Activated B cell treated with CpG ODN at 0.5 μM for 24 hours (primary cell): ENCODE results near the gene FGF12. TPM values are rescaled to one million over a fixed set of nuclear protein-coding genes. Genes with fewer than 3 reads are reported as not detected.

ENCODE experiments used
- ATAC-seq: fragments of 200-7000 bp; cut with Tn5 transposase; one replicate; pipeline ENCODE4 v1.10.0; 2021; ENCODE audit warnings: low read depth, mild to moderate bottlenecking, moderate library complexity
- CTCF ChIA-PET: fragments of 350-600 bp; sonication (Branson Sonifier 250); formaldehyde crosslinking; loops from one replicate; lab custom pipeline; 2021; ENCODE audit warnings: antibody characterized with exemption; lab: Charles Lee
- POLR2A ChIA-PET: fragments of 350-600 bp; sonication (Branson Sonifier 250); formaldehyde crosslinking; loops from one replicate; lab custom pipeline; 2021; ENCODE audit warnings: antibody characterized with exemption; lab: Charles Lee
- DNase-seq: peaks from one replicate; pipeline ENCODE4 v3.0.0; 2022
- H3K27ac Mint-ChIP-seq: one replicate; pipeline ENCODE4 v1.8.0; 2020; ENCODE audit warnings: mixed read lengths
- H3K27me3 Mint-ChIP-seq: one replicate; pipeline ENCODE4 v1.8.0; 2021; ENCODE audit warnings: mixed read lengths
- H3K36me3 Mint-ChIP-seq: one replicate; pipeline ENCODE4 v1.8.0; 2021; ENCODE audit warnings: low read depth, mixed read lengths
- H3K4me1 Mint-ChIP-seq: one replicate; pipeline ENCODE4 v1.8.0; 2021; ENCODE audit warnings: mixed read lengths
- H3K4me3 Mint-ChIP-seq: one replicate; pipeline ENCODE4 v1.8.0; 2020; ENCODE audit warnings: mild to moderate bottlenecking, mixed read lengths
- H3K9me3 Mint-ChIP-seq: one replicate; pipeline ENCODE4 v1.8.0; 2020; ENCODE audit warnings: mixed read lengths
- CTCF ChIP-seq: fragments of 200-600 bp; IDR thresholded peaks from one replicate; pipeline ENCODE4 v1.8.0; 2022; ENCODE audit warnings: antibody characterized with exemption, mild to moderate bottlenecking
- intact Hi-C: fragments of 100-400 bp; cut with micrococcal nuclease; formaldehyde crosslinking; loops from one replicate; pipeline ENCODE4 v1.15.1; 2024
- total RNA-seq: library from RNA; stranded (reverse); gene quantifications from 2 replicates; pipeline ENCODE4 v1.2.3, GENCODE V29; 2022

Gene FGF12
- total RNA-seq, 1 donor from 2014 or later: not detected

- no peak for TF ChIP-seq CTCF
- no peaks in the 10 kb centered on the region for H3K36me3 Mint-ChIP-seq
- ChIA-PET POLR2A (no interaction called here), CTCF (no interaction called here)
- intact Hi-C loops: no loop called here
- H3K27ac Mint-ChIP-seq: no peak overlapping the region
- H3K4me3 Mint-ChIP-seq: no peak overlapping the region
- no peaks in the 10 kb centered on the region for H3K4me1 Mint-ChIP-seq
- H3K9me3 Mint-ChIP-seq: peaks cover 2% of the 10 kb centered on the region
- DNase-seq: no peak
- no peak for ATAC-seq
- peaks cover 47% of the 10 kb centered on the region for H3K27me3 Mint-ChIP-seq
Observed at GRCh38 chr3:192505731-192506130, 221.6 kb downstream of the FGF12 start.

- intact Hi-C loops: no loop called here
- H3K36me3 Mint-ChIP-seq: no peaks in the 10 kb centered on the region
Observed at GRCh38 chr3:192501401-192501800, 225.9 kb downstream of the FGF12 start.

GRCh38 chr3:192496905-192497587, 230.3 kb downstream of the FGF12 start:
- ChIA-PET CTCF (no interaction called here), POLR2A (no interaction called here)
- Mint-ChIP-seq H3K4me1 (peaks cover 17% of the 10 kb centered on the region), H3K36me3 (no peaks in the 10 kb centered on the region), H3K27ac (no peak overlapping the region), H3K4me3 (no peak overlapping the region), H3K27me3 (peaks cover 7% of the 10 kb centered on the region), H3K9me3 (no peaks in the 10 kb centered on the region)
- TF ChIP-seq CTCF: no peak
- intact Hi-C loops: no loop called here
- ATAC-seq (no peak), DNase-seq (no peak)

More at GRCh38 chr3:192501401-192501800, 225.9 kb downstream of the FGF12 start:
- H3K27ac Mint-ChIP-seq: no peak overlapping the region
- DNase-seq: no peak
- H3K9me3 Mint-ChIP-seq: no peaks in the 10 kb centered on the region
- peaks cover 21% of the 10 kb centered on the region for H3K27me3 Mint-ChIP-seq
- H3K4me1 Mint-ChIP-seq: no peaks in the 10 kb centered on the region
- ATAC-seq: no peak
- CTCF ChIA-PET: no interaction called here
- TF ChIP-seq CTCF: no peak
- no peak overlapping the region for H3K4me3 Mint-ChIP-seq
- POLR2A ChIA-PET: no interaction called here

GRCh38 chr3:192494174-192494573, 233.2 kb downstream of the FGF12 start:
- no peaks in the 10 kb centered on the region for H3K9me3 Mint-ChIP-seq
- H3K36me3 Mint-ChIP-seq: no peaks in the 10 kb centered on the region
- DNase-seq: no peak
- ChIA-PET CTCF (no interaction called here), POLR2A (no interaction called here)
- intact Hi-C loops: no loop called here
- H3K4me1 Mint-ChIP-seq: peaks cover 17% of the 10 kb centered on the region
- H3K4me3 Mint-ChIP-seq: peak overlapping the region; percentile 64
- peak; percentile 75 for ATAC-seq
- no peak for TF ChIP-seq CTCF
- H3K27me3 Mint-ChIP-seq: peaks cover 5% of the 10 kb centered on the region
- H3K27ac Mint-ChIP-seq: peak overlapping the region; percentile 80

- no peak for TF ChIP-seq CTCF
- POLR2A ChIA-PET: no interaction called here
- H3K27ac Mint-ChIP-seq: no peak overlapping the region
- no peaks in the 10 kb centered on the region for H3K9me3 Mint-ChIP-seq
- H3K4me3 Mint-ChIP-seq: no peak overlapping the region
- peaks cover 17% of the 10 kb centered on the region for H3K4me1 Mint-ChIP-seq
- peaks cover 5% of the 10 kb centered on the region for H3K27me3 Mint-ChIP-seq
- H3K36me3 Mint-ChIP-seq: no peaks in the 10 kb centered on the region
- ATAC-seq: no peak
- intact Hi-C loops: no loop called here
- DNase-seq: no peak
- CTCF ChIA-PET: no interaction called here
Observed at GRCh38 chr3:192490720-192491119, 236.6 kb downstream of the FGF12 start.
